Right hindlimb (tissue), 1 donor: ENCODE data around the gene CDC20B.
"Not testable (repeated sequence)": the region's sequence is repeated elsewhere in the genome, so short reads cannot be mapped to it uniquely, and the experiment has no call there.

Experiments
- DNase-seq: peaks from one replicate; pipeline ENCODE4 v3.0.0-alpha.2; 2018

CDC20B gene

GRCh38 chr5:55159763-55160492 is 13.0 kb downstream of the CDC20B start, which contains the start of gene GPX8:
GPX8 (plus strand) TSS chr5:55160171; CDS start chr5:55160193, 22 bp downstream.
- DNase-seq, result peak; percentile 78

GRCh38 chr5:55154873-55155272 is 18.1 kb downstream of the CDC20B start:
- DNase-seq, result no peak

GRCh38 chr5:55151923-55152842 is 20.8 kb downstream of the CDC20B start:
- no peak for DNase-seq

GRCh38 chr5:55149308-55149795 is 23.6 kb downstream of the CDC20B start:
- no peak for DNase-seq

- DNase-seq, result peak; percentile 86
Measured at GRCh38 chr5:55146543-55147151, 26.3 kb downstream of the CDC20B start.

- DNase-seq, result no peak
Measured at GRCh38 chr5:55146080-55146479, 26.9 kb downstream of the CDC20B start.

GRCh38 chr5:55143624-55144023 is 29.4 kb downstream of the CDC20B start:
- DNase-seq, result no peak

GRCh38 chr5:55141945-55142690 is 30.9 kb downstream of the CDC20B start:
- DNase-seq, result no peak

GRCh38 chr5:55140908-55141665 is 31.9 kb downstream of the CDC20B start:
- DNase-seq, result no peak

GRCh38 chr5:55136521-55136920 is 36.5 kb downstream of the CDC20B start:
- no peak for DNase-seq

GRCh38 chr5:55134053-55134722 is 38.8 kb downstream of the CDC20B start:
- no peak for DNase-seq

GRCh38 chr5:55123365-55123764 is 49.6 kb downstream of the CDC20B start:
- DNase-seq, result no peak

GRCh38 chr5:55114061-55114460 is 58.9 kb downstream of the CDC20B start:
- no peak for DNase-seq

- no peak for DNase-seq
Measured at GRCh38 chr5:55113327-55113726, 59.6 kb downstream of the CDC20B start.

GRCh38 chr5:55110217-55110616 is 62.8 kb downstream of the CDC20B start:
- no peak for DNase-seq

- DNase-seq, result no peak
Measured at GRCh38 chr5:55108661-55109060, 64.3 kb downstream of the CDC20B start.

- DNase-seq, result not testable (repeated sequence)
Measured at GRCh38 chr5:55105976-55106375, 67.0 kb downstream of the CDC20B start.

- no peak for DNase-seq
Measured at GRCh38 chr5:55104946-55105701, 67.9 kb downstream of the CDC20B start.

GRCh38 chr5:55104036-55104772 is 68.8 kb downstream of the CDC20B start:
- no peak for DNase-seq

GRCh38 chr5:55102348-55102747 is 70.6 kb downstream of the CDC20B start, which contains the start of gene GZMA:
GZMA (plus strand) TSS chr5:55102646; CDS start chr5:55102683, 37 bp downstream.
- no peak for DNase-seq
